HepG2 (cell line): Measurements from ENCODE around the gene KIF22. TPM values are rescaled to one million over a fixed set of nuclear protein-coding genes. Genes with fewer than 3 reads are reported as not detected.

Experiments
- ATM ChIP-seq: fragments of 450-650 bp; IDR thresholded peaks from 2 replicates; pipeline ENCODE4 v1.7.1; 2017; ENCODE audit warnings: mild to moderate bottlenecking, borderline replicate concordance
- SKIL ChIP-seq: sonication (generic); formaldehyde crosslinking; IDR thresholded peaks from 2 replicates; pipeline ENCODE4 v1.8.0; 2022; ENCODE audit warnings: missing genetic modification reagents, mild to moderate bottlenecking, moderate library complexity, borderline replicate concordance
- UBTF ChIP-seq: sonication (generic); formaldehyde crosslinking; IDR thresholded peaks from 2 replicates; pipeline ENCODE4 v1.4.0; 2020; ENCODE audit warnings: mild to moderate bottlenecking, missing genetic modification reagents
- ZBTB40 ChIP-seq, 2 experiments: fragments of 450-650 bp in 1 of 2; sonication (generic) in 1 of 2; formaldehyde crosslinking in 1 of 2; IDR thresholded peaks; 2 replicates each; pipeline versions ENCODE4 v1.6.1 to v1.8.0; 2016 to 2022; ENCODE audit warnings: antibody characterized with exemption in 1 of 2, mild to moderate bottlenecking in 1 of 2, missing genetic modification reagents in 1 of 2
- ZMYM3 ChIP-seq: sonication (generic); formaldehyde crosslinking; IDR thresholded peaks from 2 replicates; pipeline ENCODE4 v1.5.1; 2020; ENCODE audit warnings: mild to moderate bottlenecking, missing genetic modification reagents
- ZNF180 ChIP-seq: sonication (generic); formaldehyde crosslinking; IDR thresholded peaks from 2 replicates; pipeline ENCODE4 v1.4.0; 2020; ENCODE audit warnings: low read depth, missing genetic modification reagents, borderline replicate concordance
- ZNF609 ChIP-seq: sonication (generic); formaldehyde crosslinking; IDR thresholded peaks from 2 replicates; pipeline ENCODE4 v1.4.0; 2020; ENCODE audit warnings: mild to moderate bottlenecking, missing genetic modification reagents, borderline replicate concordance
- polyA plus RNA-seq, 8 experiments: library from polyadenylated mRNA; depleted of rRNA in 3 of 8; stranded (reverse) in 7 of 8; unstranded in 1 of 8; fragments of >200 nt; fragmentation: Illumina TruSeq in 4 of 8; extraction: Trizol in 4 of 8; gene quantifications; 2 replicates each; pipeline versions ENCODE4 v1.2.1 to v1.2.3, GENCODE V29; 2011 to 2016; ENCODE audit warnings: low read depth in 4 of 8, missing spikeins in 1 of 8, mixed read lengths in 1 of 8; ENCODE audit not compliant: insufficient read depth in 1 of 8
- total RNA-seq, 5 experiments: library from RNA; depleted of rRNA; stranded (reverse); fragments of >200 nt; fragmentation: Illumina TruSeq; extraction: Trizol; gene quantifications; 2 replicates each; pipeline ENCODE4 v1.2.3, GENCODE V29; 2016; ENCODE audit warnings: low read depth in 1 of 5

Gene KIF22
- total and polyA plus RNA-seq, 2 of the 13 experiments (the other 11 are each of a cell fraction or from before 2014, with no cell fraction given) = 95.8 to 118 TPM

DNA sequence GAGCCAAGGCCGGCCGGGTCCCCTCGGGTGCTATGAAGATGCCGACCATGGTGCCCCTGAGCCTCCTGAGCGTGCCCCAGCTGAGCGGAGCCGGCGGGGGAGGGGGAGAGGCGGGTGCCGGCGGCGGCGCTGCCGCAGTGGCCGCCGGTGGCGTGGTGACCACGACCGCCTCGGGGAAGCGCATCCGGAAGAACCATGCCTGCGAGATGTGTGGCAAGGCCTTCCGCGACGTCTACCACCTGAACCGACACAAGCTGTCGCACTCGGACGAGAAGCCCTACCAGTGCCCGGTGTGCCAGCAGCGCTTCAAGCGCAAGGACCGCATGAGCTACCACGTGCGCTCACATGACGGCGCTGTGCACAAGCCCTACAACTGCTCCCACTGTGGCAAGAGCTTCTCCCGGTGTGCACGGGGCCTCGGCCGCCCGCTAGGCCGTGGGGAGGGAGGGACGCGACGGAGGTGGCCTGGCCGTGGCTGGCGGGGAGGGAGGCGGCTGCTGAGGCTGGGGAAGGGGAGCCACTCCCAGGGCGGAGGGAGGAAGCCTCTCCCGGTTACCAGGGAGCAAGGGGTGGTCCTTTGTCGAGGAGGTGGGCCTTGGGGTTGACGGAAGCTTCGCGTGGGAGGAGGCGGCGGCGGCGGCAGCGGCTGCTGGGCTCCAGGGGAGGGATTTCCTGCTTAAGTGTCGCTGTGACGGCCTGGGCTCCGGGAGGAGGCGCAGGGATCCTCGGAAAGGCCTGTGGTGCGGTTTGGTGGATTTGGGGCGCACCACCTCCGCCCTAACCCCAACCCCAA, 17.1 kb downstream of the KIF22 start (continued):
- TF ChIP-seq ZBTB40 (IDR thresholded peaks at IDR 0.05) (no peak), ZBTB40 (CRISPR knock-in tag; IDR thresholded peaks at IDR 0.05) (peak; percentile 96), SKIL (CRISPR knock-in tag) (peak; percentile 94), ZNF609 (CRISPR knock-in tag) (peak; percentile 75; the same call in 1 of the 2 replicates), ZNF180 (0 out of 2 replicates have a peak, but pooled peaks have one; percentile 86), ZMYM3 (CRISPR knock-in tag) (peak; percentile 86), UBTF (peak; percentile 98), ATM (no peak)
